HG03175 (cell line): ENCODE results near the gene SLC6A5.

ENCODE experiments used
- ATAC-seq: cut with Tn5 transposase; IDR thresholded peaks from one replicate; pipeline ENCODE4 v1.9.1; 2021; ENCODE audit warnings: mild to moderate bottlenecking, moderate library complexity; ENCODE audit not compliant: unreplicated experiment

The SLC6A5 gene

DNA sequence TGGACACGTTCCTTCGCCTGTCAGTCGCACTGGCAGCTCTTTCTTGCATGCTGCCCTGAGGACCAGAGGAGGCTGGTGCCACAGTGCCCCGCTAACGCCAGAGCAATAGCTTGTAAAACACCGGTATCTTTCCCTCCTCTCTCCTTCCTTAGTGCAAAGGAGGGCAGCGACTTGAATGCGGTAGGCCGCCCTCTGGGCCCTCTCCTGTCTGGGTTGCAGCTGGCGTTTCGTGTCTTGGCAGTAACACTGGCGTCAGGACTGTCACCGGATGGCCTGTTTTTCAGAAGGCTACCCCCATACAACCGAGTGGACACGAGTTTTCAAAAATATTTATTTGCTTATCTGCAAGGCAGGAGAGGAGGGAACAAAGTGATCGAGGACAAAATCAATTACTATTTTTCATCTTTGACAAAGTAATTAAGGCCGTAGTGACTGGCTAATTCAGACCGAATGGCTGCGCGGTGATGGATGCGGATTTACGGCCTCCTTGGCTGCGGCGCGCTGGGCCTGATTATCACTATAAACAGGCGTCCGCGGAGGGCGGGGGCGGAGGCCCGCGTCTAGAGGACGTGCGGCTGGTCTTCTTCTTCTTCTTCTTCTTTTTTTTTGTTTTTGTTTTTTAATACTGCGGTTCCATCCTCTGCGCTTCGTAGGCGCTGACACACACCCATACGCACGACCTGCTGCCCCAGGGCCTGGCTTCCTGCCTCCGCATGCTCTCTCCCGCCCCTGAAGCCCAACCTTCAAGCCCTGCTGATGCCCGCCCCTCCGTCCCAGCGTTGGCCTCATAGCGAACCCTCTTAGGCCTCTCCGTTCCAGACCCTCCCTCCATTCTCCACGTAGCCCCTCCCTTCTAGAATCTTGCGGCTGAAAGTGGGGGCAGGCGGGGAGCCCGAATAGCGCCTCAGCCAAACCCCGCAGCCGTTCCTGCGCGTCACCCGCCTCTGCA lies 2.9 kb upstream of the SLC6A5 start:
- no peak for ATAC-seq

DNA sequence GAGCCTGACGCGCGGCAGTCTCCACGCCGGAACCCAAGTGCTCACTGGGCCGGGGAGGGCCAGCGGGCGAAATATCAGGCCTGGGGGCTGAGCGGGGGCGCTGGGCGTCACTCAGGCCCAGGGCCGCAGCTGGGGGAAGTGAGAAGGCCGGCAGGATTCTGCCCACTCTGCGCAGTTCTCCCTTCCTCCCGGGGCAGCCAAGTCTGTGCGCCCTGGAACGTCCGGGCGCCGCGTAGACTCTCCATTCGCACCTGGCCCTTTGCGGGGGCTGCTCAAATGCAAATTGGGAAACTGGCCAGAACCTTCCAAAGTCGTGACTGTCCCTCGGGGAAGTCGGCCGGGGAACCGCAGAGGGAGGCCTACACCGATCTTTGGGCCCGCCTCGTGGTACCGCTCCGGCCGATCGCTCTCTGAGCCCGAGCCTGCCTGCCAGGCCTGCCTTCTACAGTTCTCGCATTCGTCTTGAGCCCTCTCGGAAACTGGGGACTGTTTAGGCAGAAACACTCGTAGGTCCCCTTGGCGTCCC lies 2.2 kb upstream of the SLC6A5 start:
- no peak for ATAC-seq

DNA sequence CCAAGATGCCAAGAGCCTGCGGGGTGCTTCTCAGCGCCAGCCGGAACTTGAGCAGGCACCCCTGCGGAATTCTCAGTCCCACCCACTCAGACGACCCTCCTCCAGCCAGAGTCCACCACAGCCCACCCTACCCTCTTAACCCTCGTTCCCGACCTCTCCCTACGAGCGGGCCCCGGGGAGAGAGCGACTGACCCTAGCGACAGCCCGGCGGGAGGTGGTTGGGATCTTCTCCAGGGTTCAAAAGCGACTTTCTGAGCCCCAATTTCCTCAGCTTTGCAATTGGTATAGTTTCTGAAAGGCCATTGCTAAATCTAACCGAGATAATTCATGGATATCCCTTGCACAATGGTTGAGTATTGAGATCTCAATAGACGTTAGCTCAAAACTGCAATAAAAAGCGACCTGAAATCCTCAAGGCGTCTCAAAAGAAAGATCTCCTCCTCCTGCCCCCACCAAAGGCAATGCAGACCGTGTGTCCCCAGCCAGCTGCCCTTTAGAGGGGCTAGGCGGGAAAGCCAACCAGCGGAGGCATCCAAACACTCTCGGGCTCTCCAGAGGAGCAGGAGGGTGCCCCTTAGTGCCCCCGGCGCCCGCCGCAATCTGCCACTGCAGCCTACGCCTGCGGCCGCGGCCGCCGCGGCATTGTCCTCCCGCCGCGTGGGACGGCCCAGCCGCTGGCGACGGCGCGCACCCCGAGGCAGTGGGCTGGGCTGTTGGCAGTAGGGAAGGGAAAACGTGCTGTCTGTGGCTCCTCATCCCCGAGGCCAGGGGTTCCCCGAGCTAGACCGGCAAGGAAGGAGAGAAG lies 1.5 kb upstream of the SLC6A5 start:
- no peak for ATAC-seq

DNA sequence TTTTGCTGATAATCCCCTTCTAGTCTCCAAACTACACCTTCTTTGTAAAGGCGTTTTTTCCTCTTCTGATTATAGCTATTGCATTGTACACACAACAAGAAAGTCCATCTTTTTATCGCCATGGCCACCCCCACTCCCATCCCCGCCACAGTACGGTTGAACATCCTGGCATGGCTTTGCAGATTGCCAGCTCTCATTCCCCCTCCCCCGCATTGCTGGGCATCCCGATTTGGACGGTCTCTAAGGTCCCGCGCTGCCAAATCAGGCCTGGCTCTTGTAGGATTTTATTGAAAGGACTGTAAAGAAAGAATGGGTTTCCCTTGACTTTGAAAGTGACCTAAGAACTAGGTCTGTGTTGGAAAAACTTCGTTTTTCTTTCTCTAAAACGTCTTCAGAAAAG lies 916 bp upstream of the SLC6A5 start:
- ATAC-seq, result no peak

DNA sequence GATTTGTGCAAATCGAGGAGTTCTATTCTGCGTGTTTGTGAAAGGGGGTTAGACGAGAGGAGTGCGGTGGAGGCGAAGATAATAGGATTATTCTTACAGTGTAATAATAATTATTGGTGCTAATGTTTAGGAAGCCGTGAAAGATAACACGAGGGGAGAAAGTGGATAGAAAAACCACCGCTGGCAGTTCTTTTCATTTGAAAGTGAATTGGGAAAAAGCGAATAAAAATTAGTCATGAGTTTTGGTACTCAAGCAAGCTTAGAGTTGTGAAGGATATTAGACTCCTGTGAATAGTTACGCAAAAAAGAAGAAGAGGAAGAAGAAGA lies 575 bp downstream of the SLC6A5 start:
- no peak for ATAC-seq

DNA sequence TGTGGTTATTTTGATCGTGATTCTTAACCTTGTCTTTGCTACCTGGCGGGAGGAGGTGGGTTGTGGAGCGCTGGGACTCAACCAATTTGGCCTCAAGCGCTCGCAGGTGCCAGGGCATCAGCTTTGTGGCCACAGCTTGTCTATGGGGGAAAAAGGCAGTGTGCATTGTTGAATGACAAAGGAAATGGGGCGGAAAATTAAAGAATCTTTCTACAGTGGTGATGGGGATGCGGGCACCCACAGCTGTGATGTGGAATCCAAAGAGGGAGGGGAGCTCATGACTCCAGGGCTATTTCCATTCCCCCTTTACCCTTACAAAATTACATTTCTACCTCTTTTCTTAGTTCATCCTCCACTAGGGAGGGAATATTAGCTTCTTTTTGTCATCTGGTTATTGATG lies 1.1 kb downstream of the SLC6A5 start:
- ATAC-seq, result no peak

DNA sequence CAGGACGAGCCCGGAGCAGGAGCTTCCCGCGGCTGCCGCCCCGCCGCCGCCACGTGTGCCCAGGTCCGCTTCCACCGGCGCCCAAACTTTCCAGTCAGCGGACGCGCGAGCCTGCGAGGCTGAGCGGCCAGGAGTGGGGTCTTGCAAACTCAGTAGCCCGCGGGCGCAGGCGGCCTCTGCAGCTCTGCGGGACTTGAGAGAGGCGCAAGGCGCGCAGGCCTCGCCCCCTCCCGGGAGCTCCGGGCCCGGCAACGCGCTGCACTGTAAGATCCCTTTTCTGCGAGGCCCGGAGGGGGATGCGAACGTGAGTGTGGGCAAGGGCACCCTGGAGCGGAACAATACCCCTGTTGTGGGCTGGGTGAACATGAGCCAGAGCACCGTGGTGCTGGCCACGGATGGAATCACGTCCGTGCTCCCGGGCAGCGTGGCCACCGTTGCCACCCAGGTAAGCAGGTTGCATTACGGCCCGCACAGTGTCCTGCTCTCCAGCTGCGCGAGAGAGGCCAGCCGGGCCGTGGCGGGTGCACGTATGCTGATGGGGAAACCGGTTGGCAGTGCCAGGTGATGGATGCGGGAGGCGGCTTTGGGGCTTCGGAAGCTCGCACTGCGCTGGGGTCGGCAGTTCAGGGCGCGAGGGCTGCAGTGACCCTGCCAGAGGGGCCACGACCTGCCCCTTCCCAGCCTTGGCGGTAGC lies 2.0 kb downstream of the SLC6A5 start:
- ATAC-seq, result no peak

DNA sequence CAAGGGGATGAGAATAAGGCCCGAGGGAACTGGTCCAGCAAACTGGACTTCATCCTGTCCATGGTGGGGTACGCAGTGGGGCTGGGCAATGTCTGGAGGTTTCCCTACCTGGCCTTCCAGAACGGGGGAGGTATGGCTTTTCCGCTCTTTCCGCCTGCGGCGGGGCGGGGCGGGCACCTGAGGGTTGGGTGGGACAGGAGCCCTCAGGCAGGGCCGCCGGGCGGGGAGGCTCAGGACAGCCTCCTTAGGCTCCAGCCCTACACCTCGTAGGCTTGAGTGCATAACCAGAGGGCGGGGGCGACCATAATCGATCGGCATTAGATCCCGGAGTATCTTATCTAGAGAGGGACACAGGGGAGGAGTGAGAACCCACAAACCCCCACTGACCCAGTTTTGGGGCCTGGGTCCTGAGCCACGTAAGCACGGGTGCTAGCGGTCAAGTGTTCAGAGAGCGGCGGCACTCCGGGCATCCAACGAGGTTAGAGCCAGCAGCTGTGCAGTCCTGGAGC lies 4.9 kb downstream of the SLC6A5 start:
- ATAC-seq, result no peak

DNA sequence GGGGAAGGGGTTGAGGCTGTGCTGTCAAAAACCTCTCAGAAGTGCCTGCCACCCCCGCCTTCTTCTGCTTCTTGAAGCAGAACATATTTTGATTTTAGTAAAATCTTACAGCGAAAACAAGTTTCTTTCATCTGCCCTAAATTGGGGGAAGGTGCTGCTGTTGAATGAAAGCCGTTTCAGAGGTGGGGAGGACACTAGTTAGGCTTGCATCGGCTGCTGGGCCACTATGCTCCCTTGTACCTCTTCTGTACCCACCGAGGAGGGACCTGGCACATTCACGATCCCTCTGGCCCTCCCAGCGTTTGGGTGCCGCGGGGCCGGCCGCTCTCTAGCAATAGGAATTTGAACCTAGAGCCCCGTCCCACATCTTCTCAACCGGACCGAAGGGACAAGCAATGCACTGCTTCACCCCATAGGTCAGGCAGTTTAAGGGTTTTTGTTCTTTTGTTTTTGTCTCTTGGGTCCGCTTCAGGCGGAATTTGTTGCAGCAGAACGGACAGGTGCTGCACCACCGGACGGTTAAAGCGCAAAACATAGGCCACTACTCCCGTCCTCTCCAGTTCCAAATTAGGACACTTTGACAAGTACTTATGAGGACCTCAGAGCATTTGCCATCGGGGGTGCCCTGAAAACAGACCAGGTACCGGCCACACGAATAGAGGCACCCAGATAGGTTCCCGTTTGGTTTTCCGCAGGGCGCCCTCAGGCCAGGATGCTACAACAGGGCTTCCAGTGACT lies 5.6 kb downstream of the SLC6A5 start:
- no peak for ATAC-seq

DNA sequence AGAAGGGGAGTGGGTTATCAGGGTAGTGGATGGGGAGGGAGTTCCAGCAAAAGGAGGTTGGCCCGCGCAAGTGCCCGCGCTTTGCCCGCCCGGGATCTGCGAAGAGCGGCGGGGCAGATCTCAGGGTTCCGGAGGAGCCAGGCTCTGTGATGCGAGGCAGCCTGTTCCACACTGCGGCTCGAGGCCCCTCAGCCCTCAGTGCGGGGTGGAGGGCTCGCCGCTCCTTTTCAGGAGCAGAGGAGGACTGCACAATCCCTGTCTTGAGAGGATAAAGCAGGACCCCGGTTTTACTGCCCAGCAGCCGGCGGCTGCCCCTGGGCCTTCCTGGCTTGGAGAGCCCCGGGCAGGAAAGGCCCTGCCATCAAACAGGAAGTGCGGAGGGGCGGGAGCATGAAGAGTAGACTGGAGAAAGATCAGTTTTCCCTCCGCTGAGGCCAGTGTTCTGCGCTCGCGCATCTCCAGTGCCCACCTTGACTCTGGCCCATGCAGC lies 6.2 kb downstream of the SLC6A5 start:
- ATAC-seq, result no peak

DNA sequence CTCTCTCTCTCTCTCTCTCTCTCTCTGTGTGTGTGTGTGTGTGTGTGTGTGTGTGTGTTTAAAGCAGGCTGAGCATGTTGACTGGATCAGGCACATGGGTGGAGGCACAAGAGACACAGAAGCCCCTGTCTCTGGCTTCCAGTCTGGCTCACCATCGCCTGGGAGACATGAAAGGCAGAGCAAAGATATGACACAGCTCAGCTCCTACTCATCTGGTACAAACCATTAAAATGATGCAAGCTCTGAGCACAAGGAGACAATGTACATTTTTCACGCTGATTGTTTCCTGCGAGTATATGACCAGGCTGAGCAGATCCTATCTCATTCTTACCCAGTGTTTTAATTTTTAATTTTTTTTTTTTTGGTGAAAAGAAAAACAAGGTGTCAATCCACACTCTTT lies 9.5 kb downstream of the SLC6A5 start:
- ATAC-seq, result no peak

DNA sequence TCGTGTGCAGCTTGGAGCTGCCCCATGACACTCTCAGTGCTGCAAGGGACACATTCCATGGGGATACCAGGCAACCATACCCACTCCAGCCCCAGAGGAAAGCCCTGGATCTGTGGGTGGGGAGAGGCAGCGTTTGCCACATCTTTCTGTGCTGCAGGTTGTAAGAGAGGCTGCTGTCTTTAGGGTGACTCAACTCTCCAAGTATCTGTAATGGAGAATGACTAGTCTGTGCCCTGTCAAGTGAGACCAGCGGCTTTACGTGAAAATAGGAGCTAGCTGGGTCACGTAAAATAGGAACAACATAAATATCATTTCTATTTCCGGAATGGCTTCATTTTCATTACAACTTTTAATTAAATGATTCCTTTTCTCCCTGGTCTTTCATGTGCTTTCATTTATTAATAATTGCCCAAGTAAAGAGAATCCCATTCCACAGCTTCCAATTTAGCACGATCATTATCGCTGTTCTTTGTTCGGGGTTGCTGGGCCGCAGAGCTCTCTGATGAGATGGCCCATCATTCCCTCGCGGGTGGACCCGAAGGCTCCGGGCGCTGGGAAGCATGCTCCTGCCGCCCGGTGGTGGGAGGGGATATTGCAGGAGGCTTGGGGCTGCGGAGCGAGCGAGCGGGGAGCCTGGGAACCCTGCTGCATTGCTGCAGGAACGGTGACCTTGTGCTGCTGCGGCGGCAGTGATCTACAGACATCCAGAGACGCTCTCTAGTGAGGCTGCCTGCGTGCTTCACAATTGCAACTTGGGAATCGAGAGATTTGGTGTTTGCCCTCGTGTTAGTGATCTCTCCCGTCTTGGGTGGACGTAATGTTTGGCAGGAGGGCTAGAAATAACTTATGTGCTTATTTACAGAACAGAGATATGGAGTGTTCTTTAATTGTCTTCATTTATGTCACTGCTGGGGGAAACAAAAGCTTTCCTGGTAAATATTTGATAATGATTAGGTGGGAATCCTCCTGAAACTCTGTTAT lies 10.6 kb downstream of the SLC6A5 start:
- ATAC-seq, result peak; percentile 95

DNA sequence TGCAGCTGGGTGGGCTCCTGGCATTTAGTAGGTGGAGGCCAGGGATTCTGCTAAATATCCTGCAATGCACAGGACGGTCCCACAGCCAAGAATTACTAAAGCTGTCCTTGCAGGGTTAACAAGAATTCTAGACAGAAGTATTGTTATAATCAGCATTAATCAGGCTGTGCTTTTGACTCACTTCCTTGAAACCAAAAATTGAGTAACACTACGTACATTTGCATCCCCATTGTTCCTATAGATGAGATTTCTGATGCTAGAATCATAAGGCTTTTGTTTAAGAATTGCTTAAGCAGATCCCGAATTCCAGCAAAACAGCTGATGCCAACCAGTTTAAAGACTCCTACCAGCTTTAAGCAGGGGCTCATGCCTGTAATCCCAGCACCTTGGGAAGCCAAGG lies 11.4 kb downstream of the SLC6A5 start:
- no peak for ATAC-seq

DNA sequence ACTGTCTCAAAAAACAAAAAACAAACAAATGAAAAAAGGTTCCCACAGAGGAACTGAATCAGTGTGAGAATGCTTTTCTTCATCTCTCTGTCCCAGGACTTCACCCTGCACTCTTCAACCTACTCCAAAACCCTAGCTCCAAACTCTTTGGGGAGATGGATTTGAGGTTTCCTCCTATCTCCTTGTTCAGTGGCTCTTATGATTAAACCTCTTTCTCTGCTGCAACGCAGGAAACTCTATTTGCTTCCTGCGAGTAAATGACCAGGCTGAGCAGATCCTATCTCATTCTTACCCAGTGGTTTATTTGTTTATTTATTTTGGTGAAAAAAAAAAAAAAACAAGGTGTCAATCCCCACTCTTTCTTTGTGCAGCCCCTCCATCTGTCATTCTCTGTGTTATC lies 12.0 kb downstream of the SLC6A5 start:
- no peak for ATAC-seq

DNA sequence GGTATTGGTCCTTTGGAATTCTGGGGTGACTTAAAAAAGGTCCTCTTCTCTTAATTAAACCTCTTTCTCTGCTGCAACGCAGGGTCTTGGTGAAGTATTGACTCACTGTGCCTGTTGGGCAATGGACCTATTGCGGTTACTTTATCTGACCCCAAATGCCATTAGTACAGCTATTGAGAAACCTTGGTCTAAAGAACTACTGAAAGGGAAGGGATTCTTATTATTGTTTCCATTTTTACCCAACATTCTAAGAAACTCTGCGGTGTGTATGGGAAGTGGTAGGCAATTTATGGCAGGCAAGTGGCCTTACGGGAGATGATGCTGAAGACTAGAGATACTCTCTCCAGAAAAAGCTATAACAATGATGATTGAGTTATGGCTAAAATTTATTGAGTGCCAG lies 12.5 kb downstream of the SLC6A5 start:
- no peak for ATAC-seq

DNA sequence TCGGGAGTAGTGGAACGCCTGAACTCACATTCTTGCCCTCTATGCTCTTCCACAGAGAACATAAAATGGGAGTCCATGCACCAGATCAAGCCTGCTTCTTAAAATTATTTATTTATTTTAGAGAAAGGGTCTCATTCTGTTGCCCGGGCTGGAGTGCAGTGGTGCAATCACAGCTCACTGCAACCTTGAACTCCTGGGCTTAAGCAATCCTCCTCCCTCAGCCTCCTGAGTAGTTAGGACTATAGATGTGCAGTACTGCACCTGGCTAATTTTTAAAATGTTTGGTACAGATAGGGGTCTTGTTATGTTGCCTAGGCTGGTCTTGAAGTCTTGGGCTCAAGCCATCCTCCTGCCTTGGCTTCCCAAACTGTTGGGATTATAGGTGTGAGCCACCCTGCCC lies 13.0 kb downstream of the SLC6A5 start:
- ATAC-seq, result no peak

DNA sequence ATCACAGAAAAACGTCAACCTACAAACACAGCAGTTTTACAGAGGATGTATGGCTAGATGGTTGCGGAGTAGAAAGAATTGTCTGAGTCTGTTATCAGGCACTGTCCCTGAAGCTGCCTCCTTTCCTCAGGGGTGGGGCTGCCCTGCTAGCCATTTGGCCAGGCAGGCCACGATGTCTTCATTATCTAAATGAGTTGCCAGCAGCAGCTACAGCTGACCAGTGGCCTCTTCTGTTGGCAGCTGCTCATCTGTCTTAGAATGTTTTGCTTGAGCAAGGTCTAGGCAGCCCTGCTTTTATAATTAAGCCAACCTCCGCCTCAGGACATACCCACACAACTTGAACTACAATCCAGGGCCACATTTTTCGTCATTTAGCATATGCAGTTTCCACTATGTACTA lies 17.5 kb downstream of the SLC6A5 start:
- no peak for ATAC-seq

DNA sequence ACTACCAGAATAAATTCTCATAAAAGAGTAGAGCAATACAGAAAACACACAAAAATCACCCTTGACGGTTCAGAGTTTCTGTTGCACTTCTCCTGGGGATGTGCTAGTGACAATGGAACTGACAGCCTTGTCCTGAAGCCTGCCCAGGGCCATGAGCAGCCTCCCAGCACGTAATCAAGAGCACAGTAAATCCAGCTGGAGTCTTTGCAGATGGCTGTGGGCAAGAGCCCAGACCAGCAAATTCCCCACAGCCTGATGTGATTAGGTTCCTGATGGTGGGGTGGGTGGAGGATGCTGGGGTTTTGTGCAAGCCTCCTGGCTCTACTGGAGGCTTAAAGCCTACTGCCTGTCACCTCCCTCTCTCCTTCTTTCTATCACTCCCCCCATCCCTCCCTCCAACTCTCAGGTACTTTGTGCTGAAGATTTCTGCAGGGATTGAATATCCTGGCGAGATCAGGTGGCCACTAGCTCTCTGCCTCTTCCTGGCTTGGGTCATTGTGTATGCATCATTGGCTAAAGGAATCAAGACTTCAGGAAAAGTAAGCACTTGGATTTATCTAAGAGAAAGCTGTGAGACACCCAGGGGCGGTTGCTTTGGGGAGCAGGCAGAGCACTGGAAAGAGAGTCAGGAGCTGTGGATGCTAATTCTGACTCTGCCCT lies 18.1 kb downstream of the SLC6A5 start:
- no peak for ATAC-seq

DNA sequence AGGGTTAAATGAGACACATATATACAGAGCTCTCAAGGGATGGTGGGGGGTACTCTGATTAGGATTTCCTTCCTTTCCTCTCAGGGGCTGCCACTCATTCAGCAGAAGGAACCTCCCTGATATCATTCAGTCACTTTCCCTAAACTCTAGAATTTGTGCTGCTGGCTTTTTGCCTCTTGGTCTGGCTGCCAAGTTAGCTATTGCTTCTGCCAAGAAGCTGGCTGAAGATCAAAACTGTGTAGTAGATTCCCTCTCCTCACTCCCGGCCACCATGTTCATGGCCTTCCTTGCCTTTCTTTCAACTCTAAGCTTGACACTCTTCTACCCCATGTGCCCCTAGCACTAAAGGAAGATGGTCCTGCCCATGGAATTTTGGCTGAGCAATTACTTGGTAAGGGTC lies 18.7 kb downstream of the SLC6A5 start:
- no peak for ATAC-seq
